Trophoblast cell (in vitro differentiated cells and primary cell): ENCODE results near the gene COL23A1.

Experiments
- DNase-seq, 2 donors: peaks; one replicate each; pipeline ENCODE4 v3.0.0-alpha.2; 2016
- H2AFZ ChIP-seq: 2 replicates; pipeline ENCODE4 v1.6.1; 2013; ENCODE audit warnings: low read length, moderate library complexity, mild to moderate bottlenecking; ENCODE audit not compliant: insufficient read depth, poor library complexity
- H2AK5ac ChIP-seq: 2 replicates; pipeline ENCODE4 v1.6.1; 2013; ENCODE audit warnings: mild to moderate bottlenecking, low read length
- H2BK120ac ChIP-seq: 2 replicates; pipeline ENCODE4 v1.6.1; 2013; ENCODE audit warnings: low read length, mild to moderate bottlenecking, moderate library complexity; ENCODE audit not compliant: insufficient read depth, poor library complexity
- H2BK12ac ChIP-seq: 2 replicates; pipeline ENCODE4 v1.6.1; 2013; ENCODE audit warnings: mild to moderate bottlenecking, low read length, moderate library complexity
- H2BK5ac ChIP-seq: 2 replicates; pipeline ENCODE4 v1.6.1; 2013; ENCODE audit warnings: low read length, low read depth, moderate library complexity, mild to moderate bottlenecking; ENCODE audit not compliant: poor library complexity
- H3K14ac ChIP-seq: 2 replicates; pipeline ENCODE4 v1.6.1; 2013; ENCODE audit warnings: mild to moderate bottlenecking, low read length
- H3K18ac ChIP-seq: 2 replicates; pipeline ENCODE4 v1.6.1; 2013; ENCODE audit warnings: mild to moderate bottlenecking, low read length
- H3K23ac ChIP-seq: 2 replicates; pipeline ENCODE4 v1.6.1; 2013; ENCODE audit warnings: low read length
- H3K27ac ChIP-seq: 2 replicates; pipeline ENCODE4 v1.5.1; 2013; ENCODE audit warnings: low read depth, mild to moderate bottlenecking, inconsistent platforms, low read length, moderate library complexity
- H3K27me3 ChIP-seq: 2 replicates; pipeline ENCODE4 v1.6.1; 2013; ENCODE audit warnings: inconsistent platforms, mild to moderate bottlenecking, low read length, moderate library complexity; ENCODE audit not compliant: insufficient read depth
- H3K36me3 ChIP-seq, 2 experiments: 1 replicate in 1 of 2; 2 replicates in 1 of 2; pipeline ENCODE4 v1.6.1; 2013; ENCODE audit warnings: low read length in 2 of 2, mild to moderate bottlenecking in 2 of 2, moderate library complexity in 1 of 2; ENCODE audit not compliant: insufficient read depth in 2 of 2, control insufficient read depth in 1 of 2
- H3K4ac ChIP-seq: 2 replicates; pipeline ENCODE4 v1.6.1; 2013; ENCODE audit warnings: low read depth, mild to moderate bottlenecking, low read length, moderate library complexity
- H3K4me1 ChIP-seq, 2 experiments: 1 replicate in 1 of 2; 2 replicates in 1 of 2; pipeline ENCODE4 v1.6.1; 2013; ENCODE audit warnings: low read length in 2 of 2, mild to moderate bottlenecking in 2 of 2, moderate library complexity in 1 of 2; ENCODE audit not compliant: insufficient read depth in 2 of 2, control insufficient read depth in 1 of 2
- H3K4me2 ChIP-seq: 2 replicates; pipeline ENCODE4 v1.6.1; 2013; ENCODE audit warnings: inconsistent platforms, mild to moderate bottlenecking, low read length, moderate library complexity
- H3K4me3 ChIP-seq: 2 replicates; pipeline ENCODE4 v1.5.1; 2013; ENCODE audit warnings: mild to moderate bottlenecking, low read depth, low read length, inconsistent platforms
- H3K79me1 ChIP-seq: one replicate; pipeline ENCODE4 v1.6.1; 2013; ENCODE audit warnings: low read length
- H3K79me2 ChIP-seq: 2 replicates; pipeline ENCODE4 v1.6.1; 2013; ENCODE audit warnings: low read length, mild to moderate bottlenecking; ENCODE audit not compliant: control insufficient read depth, insufficient read depth, poor library complexity
- H3K9ac ChIP-seq: 2 replicates; pipeline ENCODE4 v1.6.1; 2013; ENCODE audit warnings: mild to moderate bottlenecking, low read length
- H3K9me3 ChIP-seq: 2 replicates; pipeline ENCODE4 v1.6.1; 2013; ENCODE audit warnings: low read depth, mild to moderate bottlenecking, control low read depth, inconsistent platforms, low read length; ENCODE audit not compliant: insufficient read depth
- H4K12ac ChIP-seq: 2 replicates; pipeline ENCODE4 v1.6.1; 2013; ENCODE audit warnings: low read depth, mild to moderate bottlenecking, low read length, moderate library complexity
- H4K8ac ChIP-seq: 2 replicates; pipeline ENCODE4 v1.6.1; 2013; ENCODE audit warnings: low read depth, mild to moderate bottlenecking, low read length, moderate library complexity
- H4K91ac ChIP-seq: one replicate; pipeline ENCODE4 v1.6.1; 2013; ENCODE audit warnings: low read depth, mild to moderate bottlenecking, low read length, moderate library complexity
- WGBS: extraction: QIAGEN DNeasy Blood & Tissue Kit; methylation state at CpG from one replicate; pipeline ENCODE4 v1.1.7; 2013; ENCODE audit warnings: missing lambda C conversion rate; ENCODE audit not compliant: insufficient read length, insufficient coverage; ENCODE audit errors: extremely low coverage; 5-methylcytosine and 5-hydroxymethylcytosine counted together

Gene COL23A1

GRCh38 chr5:178227138-178227659 lies 363.0 kb downstream of the COL23A1 start:
- Histone ChIP-seq H3K4ac (no peak overlapping the region), H3K27ac (no peak overlapping the region), H2BK5ac (no peak overlapping the region), H3K18ac (no peak overlapping the region), H3K4me3 (no peak overlapping the region), H3K4me2 (no peak overlapping the region), H2AK5ac (no peak overlapping the region), H3K36me3 (peaks cover 29 to 55% of the 10 kb centered on the region in 2 experiments), H3K23ac (no peak overlapping the region), H4K8ac (no peak overlapping the region), H3K9ac (no peak overlapping the region), H3K27me3 (no peaks in the 10 kb centered on the region), H4K12ac (no peak overlapping the region), H2BK12ac (no peak overlapping the region), H3K4me1 (peaks cover 17% of the 10 kb centered on the region in 2 experiments), H3K14ac (no peak overlapping the region), H3K79me2 (peaks cover 6% of the 10 kb centered on the region), H3K79me1 (peaks cover 5% of the 10 kb centered on the region), H2BK120ac (no peak overlapping the region), H4K91ac (no peak overlapping the region), H3K9me3 (peaks cover 5% of the 10 kb centered on the region), H2AFZ (no peak overlapping the region)
- WGBS: no CpG with 5 or more reads among the region's 4 CpGs
- DNase-seq: no peak

GRCh38 chr5:178225174-178225573 lies 365.0 kb downstream of the COL23A1 start:
- Histone ChIP-seq H4K8ac (no peak overlapping the region), H3K4me1 (peaks cover 6 to 7% of the 10 kb centered on the region in 2 experiments), H3K23ac (no peak overlapping the region), H3K9me3 (peaks cover 5% of the 10 kb centered on the region), H2AK5ac (no peak overlapping the region), H3K79me2 (no peaks in the 10 kb centered on the region), H2BK12ac (no peak overlapping the region), H4K12ac (no peak overlapping the region), H3K27ac (no peak overlapping the region), H3K14ac (no peak overlapping the region), H3K79me1 (no peaks in the 10 kb centered on the region), H3K27me3 (no peaks in the 10 kb centered on the region), H3K4me2 (no peak overlapping the region), H3K4me3 (no peak overlapping the region), H3K4ac (no peak overlapping the region), H4K91ac (no peak overlapping the region), H2BK120ac (no peak overlapping the region), H2AFZ (no peak overlapping the region), H2BK5ac (no peak overlapping the region), H3K36me3 (peaks cover 33 to 59% of the 10 kb centered on the region in 2 experiments), H3K9ac (no peak overlapping the region), H3K18ac (no peak overlapping the region)
- no peak for DNase-seq
- no CpG with 5 or more reads among the region's 6 CpGs for WGBS

- no peak overlapping the region for H2AFZ ChIP-seq
- H3K4me1 ChIP-seq: peaks cover 6 to 7% of the 10 kb centered on the region in 2 experiments
- no peak overlapping the region for H3K18ac ChIP-seq
- H4K91ac ChIP-seq: no peak overlapping the region
- H3K36me3 ChIP-seq: peaks cover 27 to 55% of the 10 kb centered on the region in 2 experiments
- no peak overlapping the region for H2BK5ac ChIP-seq
- no peak for DNase-seq
- H3K79me2 ChIP-seq: no peaks in the 10 kb centered on the region
- H3K4ac ChIP-seq: no peak overlapping the region
- H4K8ac ChIP-seq: no peak overlapping the region
- H3K9ac ChIP-seq: no peak overlapping the region
- no peaks in the 10 kb centered on the region for H3K79me1 ChIP-seq
- H3K4me3 ChIP-seq: no peak overlapping the region
- no peak overlapping the region for H3K27ac ChIP-seq
- H3K9me3 ChIP-seq: peaks cover 5% of the 10 kb centered on the region
- H3K14ac ChIP-seq: no peak overlapping the region
- H3K4me2 ChIP-seq: no peak overlapping the region
- WGBS: no CpG with 5 or more reads among the region's 17 CpGs
- H3K27me3 ChIP-seq: no peaks in the 10 kb centered on the region
- H4K12ac ChIP-seq: no peak overlapping the region
- no peak overlapping the region for H2BK12ac ChIP-seq
- no peak overlapping the region for H2AK5ac ChIP-seq
- no peak overlapping the region for H2BK120ac ChIP-seq
- H3K23ac ChIP-seq: no peak overlapping the region
These were observed 365.8 kb downstream of the COL23A1 start for GRCh38 chr5:178224403-178224802.

- H3K4me1 ChIP-seq: peaks cover 6 to 7% of the 10 kb centered on the region in 2 experiments
- no peak overlapping the region for H2BK5ac ChIP-seq
- H3K36me3 ChIP-seq: peaks cover 23 to 51% of the 10 kb centered on the region in 2 experiments
- H3K4ac ChIP-seq: no peak overlapping the region
- no peak overlapping the region for H3K4me2 ChIP-seq
- H2AK5ac ChIP-seq: no peak overlapping the region
- DNase-seq: no peak
- H4K8ac ChIP-seq: no peak overlapping the region
- no peak overlapping the region for H3K27ac ChIP-seq
- H3K23ac ChIP-seq: no peak overlapping the region
- H2AFZ ChIP-seq: no peak overlapping the region
- no peak overlapping the region for H2BK120ac ChIP-seq
- no peak overlapping the region for H2BK12ac ChIP-seq
- no peaks in the 10 kb centered on the region for H3K79me1 ChIP-seq
- no peaks in the 10 kb centered on the region for H3K27me3 ChIP-seq
- no peak overlapping the region for H3K9ac ChIP-seq
- H3K18ac ChIP-seq: no peak overlapping the region
- H4K91ac ChIP-seq: no peak overlapping the region
- H3K14ac ChIP-seq: no peak overlapping the region
- no CpG with 5 or more reads among the region's 13 CpGs for WGBS
- H3K9me3 ChIP-seq: peaks cover 5% of the 10 kb centered on the region
- no peaks in the 10 kb centered on the region for H3K79me2 ChIP-seq
- H4K12ac ChIP-seq: no peak overlapping the region
- no peak overlapping the region for H3K4me3 ChIP-seq
These were observed 366.3 kb downstream of the COL23A1 start for GRCh38 chr5:178223828-178224335.
